ENCODE measurements around the gene IFT81.

- no peak for TF ChIP-seq EP300 (IDR thresholded peaks at IDR 0.05)
- no peak for TF ChIP-seq POLR2A (IDR thresholded peaks at IDR 0.05)
- no peak for TF ChIP-seq CTCF (IDR thresholded peaks at IDR 0.05)
Observed at GRCh38 chr12:110122929-110123328, 1.2 kb upstream of the IFT81 start.

Data from tibial nerve (tissue), 4 donors.